GM21723 (cell line): ENCODE data around the gene AKAP14.
A peak's percentile ranks its signal among the peaks of the same experiment; 100 is the strongest.
"Not testable (repeated sequence)": the region's sequence is repeated elsewhere in the genome, so short reads cannot be mapped to it uniquely, and the experiment has no call there.

Experiments
- ATAC-seq: cut with Tn5 transposase; IDR thresholded peaks from one replicate; pipeline ENCODE4 v1.9.1; 2021; ENCODE audit warnings: mild to moderate bottlenecking, moderate library complexity; ENCODE audit not compliant: unreplicated experiment

Gene AKAP14

GRCh38 chrX:119895843-119896326 is at the start of gene AKAP14:
Gene AKAP14, plus strand, starts transcription at chrX:119895893. Its CDS starts 7,331 bp downstream, at chrX:119903224.
- ATAC-seq: no peak

- peak; percentile 97 for ATAC-seq
These were observed 43.0 kb upstream of the AKAP14 start, which contains the start of gene UPF3B for GRCh38 chrX:119852382-119853353. Gene UPF3B, minus strand, starts transcription at chrX:119852963. Its CDS starts 35 bp downstream, at chrX:119852928.

DNA sequence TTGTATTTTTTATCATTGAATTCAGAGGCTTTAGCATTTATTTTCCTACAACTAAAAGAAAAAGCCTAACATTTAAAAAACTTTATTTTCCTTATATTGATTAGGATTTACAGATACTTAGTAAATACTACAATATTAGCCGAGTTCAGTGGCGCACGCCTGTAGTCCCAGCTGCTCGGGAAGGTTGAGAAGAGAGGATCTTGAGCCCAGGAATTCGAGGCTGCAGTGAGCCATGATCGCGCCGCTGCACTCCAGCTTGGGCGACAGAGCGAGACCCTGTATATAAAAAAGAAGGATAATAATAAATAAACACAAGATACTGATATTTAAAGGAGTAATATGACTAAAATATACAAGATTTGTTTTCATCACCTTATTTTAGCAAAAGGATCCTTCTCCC is 42.2 kb upstream of the AKAP14 start:
- ATAC-seq: no peak

DNA sequence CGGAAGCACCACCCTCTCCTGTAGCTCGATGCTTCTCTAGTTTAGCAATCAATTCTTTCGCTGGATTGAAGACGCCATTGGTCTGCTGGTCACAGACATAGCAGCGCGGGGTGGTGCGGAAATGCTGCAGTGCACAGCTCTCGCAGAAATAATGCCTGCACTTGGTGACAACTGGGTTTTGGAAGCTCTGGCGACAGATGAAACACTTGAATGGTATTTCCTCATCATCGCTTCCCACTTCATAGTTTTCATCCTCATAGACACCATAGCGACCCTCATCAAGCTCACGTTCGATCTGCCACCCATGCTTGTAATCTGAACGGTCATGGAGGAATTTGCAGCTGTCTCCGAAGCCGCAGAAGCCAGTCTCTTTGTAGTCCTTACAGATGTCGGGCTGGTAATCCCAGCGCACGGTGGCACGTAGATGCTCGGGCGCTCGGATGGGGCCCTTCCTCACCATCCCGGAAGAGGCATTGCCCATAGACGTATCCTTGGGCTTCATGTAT is 25.0 kb upstream of the AKAP14 start:
- peak; percentile 24 for ATAC-seq

- ATAC-seq: peak; percentile 53
These were observed 24.5 kb upstream of the AKAP14 start for GRCh38 chrX:119871245-119871598.

- peak; percentile 93 for ATAC-seq
These were observed 23.9 kb upstream of the AKAP14 start, which contains the start of the genes NDUFA1 and RNF113A for GRCh38 chrX:119871599-119872395. Gene NDUFA1, plus strand, starts transcription at chrX:119871832. Its CDS starts 80 bp downstream, at chrX:119871912. Gene RNF113A, minus strand, starts transcription at chrX:119871733. Its CDS starts 120 bp downstream, at chrX:119871613.

GRCh38 chrX:119878740-119879139 is 17.0 kb upstream of the AKAP14 start:
- ATAC-seq: no peak

DNA sequence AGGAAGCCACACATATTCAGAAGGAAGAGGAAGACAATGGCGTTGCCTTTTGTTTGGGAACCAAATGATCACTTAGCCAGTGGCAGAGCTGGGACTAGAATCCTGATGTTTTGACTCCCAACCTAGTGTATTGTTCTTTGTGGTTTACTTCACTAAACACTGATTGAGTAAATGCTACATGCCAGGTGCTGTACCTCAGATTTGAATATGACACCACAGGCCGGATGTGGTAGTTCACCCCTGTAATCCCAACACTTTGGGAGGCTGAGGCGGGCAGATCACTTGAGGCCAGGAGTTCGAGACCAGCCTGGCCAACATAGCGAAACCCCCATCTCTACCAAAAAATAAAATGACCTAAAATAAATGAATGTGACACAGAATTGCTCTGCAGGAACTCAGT is 15.6 kb upstream of the AKAP14 start:
- peak; percentile 65 for ATAC-seq

- ATAC-seq: peak; percentile 84
These were observed 14.9 kb upstream of the AKAP14 start for GRCh38 chrX:119880552-119881437.

DNA sequence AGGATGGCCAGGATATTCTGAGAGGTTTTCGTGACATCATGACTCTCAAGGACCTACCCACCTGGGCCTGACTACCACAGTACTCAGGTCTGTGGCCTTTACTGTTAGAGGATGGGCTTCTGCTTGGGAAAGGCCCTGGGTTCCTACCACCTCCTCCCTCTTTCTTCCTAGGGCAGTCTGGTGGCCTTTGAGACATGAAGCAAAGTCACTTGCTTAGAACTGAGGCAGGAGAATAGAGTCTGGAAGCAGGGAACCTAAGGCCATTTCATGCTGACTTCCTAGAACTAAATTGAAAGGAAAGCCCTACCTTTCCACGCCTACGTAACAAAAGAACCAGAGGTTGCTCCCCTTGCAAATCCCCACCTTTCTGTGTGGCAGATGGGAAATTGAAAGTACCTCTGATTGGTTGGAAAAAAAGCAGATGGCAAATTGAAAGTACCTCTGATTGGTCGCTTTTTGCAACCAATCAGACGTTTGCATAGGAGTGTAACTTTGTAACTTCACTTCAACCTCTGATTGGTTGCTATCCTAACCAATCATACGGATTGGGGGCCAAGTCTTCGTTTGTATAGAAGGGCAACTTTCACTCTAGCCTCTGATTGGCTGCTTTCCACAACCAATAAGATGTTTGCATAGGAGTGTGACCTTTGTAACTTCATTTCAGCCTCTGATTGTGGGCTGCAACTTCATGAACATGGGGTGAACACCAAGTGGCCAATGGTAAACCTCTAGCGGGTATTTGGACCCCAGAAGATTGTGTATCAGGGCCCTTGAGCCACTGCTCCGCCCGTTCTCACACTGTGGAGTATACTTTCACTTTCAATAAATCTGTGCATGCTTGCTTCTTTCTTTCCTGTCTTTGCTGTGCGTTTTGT is 9.9 kb upstream of the AKAP14 start:
- no peak for ATAC-seq

DNA sequence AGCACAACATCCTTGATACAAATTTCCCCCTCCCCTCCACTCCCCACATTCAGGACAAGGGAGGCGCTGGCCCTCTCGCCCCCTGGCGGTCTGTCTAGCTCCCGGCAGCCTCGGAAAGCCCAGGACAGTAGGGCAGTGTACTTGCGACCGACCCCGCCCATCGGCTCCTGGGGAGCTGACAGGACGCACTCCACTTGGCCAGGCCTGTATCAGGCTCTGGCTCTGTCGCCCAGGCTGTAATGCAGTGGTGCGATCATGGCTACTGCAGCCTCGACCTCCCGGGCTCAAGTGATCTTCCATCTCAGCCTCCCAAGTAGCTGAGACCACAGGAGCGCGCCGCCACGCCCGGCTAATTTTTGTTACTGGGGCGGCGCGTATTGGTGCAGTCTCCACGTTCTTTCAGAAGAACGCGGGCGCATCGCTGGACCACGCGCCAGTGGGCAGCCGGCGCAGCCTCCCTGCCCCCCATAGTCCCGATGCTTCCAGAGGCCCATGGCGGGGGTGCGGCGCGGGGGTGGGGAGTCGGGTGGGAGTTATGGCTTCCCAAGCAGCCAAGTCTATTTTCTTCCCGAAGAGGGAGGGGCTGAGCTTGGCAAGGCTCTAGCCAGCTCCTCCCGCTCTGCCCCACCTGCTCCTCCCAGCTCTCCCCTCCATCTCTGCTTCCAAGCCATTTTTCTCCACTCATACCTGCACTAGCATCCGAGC is 7.8 kb upstream of the AKAP14 start:
- ATAC-seq: no peak

DNA sequence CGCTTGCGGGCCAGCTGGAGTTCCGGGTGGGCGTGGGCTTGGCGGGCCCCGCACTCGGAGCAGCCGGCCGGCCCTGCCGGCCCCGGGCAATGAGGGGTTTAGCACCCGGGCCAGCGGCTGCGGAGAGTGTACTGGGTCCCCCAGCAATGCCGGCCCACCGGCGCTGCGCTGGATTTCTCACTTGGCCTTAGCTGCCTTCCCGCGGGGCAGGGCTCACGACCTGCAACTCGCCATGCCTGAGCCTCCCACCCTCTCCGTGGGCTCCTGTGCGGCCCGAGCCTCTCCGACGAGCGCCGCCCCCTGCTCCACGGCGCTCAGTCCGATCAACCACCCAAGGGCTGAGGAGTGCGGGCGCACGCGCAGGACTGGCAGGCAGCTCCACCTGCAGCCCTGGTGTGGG is 5.1 kb upstream of the AKAP14 start:
- not testable (repeated sequence) for ATAC-seq

- not testable (repeated sequence) for ATAC-seq
These were observed 3.6 kb upstream of the AKAP14 start for GRCh38 chrX:119891961-119892692.

- no peak for ATAC-seq
These were observed 3.4 kb downstream of the AKAP14 start for GRCh38 chrX:119899125-119899524.

- ATAC-seq: no peak
These were observed 5.3 kb downstream of the AKAP14 start for GRCh38 chrX:119900976-119901375.

DNA sequence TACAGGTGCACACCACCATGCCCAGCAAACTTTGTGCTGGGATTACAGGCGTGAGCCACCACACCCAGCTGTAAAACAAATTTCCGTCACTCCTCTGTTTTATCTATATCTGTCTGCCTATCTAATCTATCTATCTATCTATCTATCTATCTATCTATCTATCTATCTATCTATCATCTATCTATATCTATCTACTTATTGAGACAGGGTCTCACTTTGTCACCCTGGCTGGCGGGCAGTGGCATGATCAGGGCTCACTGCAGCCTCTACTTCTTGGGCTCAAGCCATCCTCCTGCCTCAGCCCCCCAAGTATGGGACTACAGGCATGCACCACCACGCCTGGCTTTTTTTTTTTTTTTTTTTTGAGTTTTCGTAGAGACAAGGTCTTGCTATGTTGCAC is 20.6 kb downstream of the AKAP14 start:
- ATAC-seq: no peak

DNA sequence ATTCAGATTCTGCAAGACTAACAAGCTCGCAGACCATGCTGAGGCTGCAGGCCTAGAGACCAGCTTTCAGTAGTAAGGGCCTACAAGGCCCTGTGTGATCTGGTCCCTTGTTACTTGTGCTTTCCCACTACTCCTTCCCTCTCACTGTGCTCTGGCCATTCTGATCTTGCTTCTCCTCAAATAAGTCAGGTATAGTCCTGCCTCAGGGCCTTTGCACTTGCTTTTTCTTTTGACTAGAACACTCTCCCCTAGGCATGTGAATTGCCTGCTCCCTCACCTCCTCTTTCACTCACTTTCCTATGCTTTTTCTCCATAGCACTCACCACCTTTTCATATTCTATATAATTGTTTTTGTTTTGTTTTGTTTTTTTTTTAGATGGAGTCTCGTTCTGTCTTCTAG is 22.2 kb downstream of the AKAP14 start:
- ATAC-seq: no peak
